ENCODE data around the gene PRLR. TPM values are rescaled to one million over a fixed set of nuclear protein-coding genes. Genes with fewer than 3 reads are reported as not detected.

Gene PRLR
- total and polyA plus RNA-seq, 2 experiments from 2014 or later, result 21.8 to 99.8 TPM

- H3K27ac ChIP-seq, result peak overlapping the region; percentile 82
These were observed 26.9 kb downstream of the PRLR start for GRCh38 chr5:35203403-35203802.

GRCh38 chr5:35202319-35203111 lies 27.8 kb downstream of the PRLR start:
- Histone ChIP-seq H3K79me2 (peaks cover 55% of the 10 kb centered on the region), H3K27ac (peak overlapping the region; percentile 82), H4K20me1 (ENCODE audit: insufficient read depth, poor library complexity, severe bottlenecking) (peaks cover 4% of the 10 kb centered on the region), H2AFZ (no peak overlapping the region), H3K9me2 (replicated peaks; ENCODE audit: insufficient read depth) (no peaks in the 10 kb centered on the region), H3K4me1 (ENCODE audit: insufficient read depth) (peaks cover 27% of the 10 kb centered on the region), H3K4me3 (no peak overlapping the region), H3K27me3 (no peaks in the 10 kb centered on the region), H3K4me2 (no peak overlapping the region), H3K9me3 (ENCODE audit: low read depth) (no peaks in the 10 kb centered on the region), H3K36me3 (replicated peaks; ENCODE audit: insufficient read depth, low read depth) (no peaks in the 10 kb centered on the region)
- TF ChIP-seq CTCF (IDR thresholded peaks at IDR 0.05; ENCODE audit: poor library complexity), result peak; percentile 50
- no peak for TF ChIP-seq EZH2 (IDR thresholded peaks at IDR 0.05; ENCODE audit: borderline replicate concordance)
- TF ChIP-seq EZH2phosphoT487 (IDR thresholded peaks at IDR 0.05; ENCODE audit: low read depth, severe bottlenecking, unreplicated experiment), result no peak
- 50% methylated on average over 5 of the region's 5 CpGs for WGBS (ENCODE audit: low lambda C conversion rate, missing lambda C conversion rate)
- DNase-seq (ENCODE audit: low spot score), result peak; percentile 68

More at GRCh38 chr5:35203403-35203802, 26.9 kb downstream of the PRLR start:
- Histone ChIP-seq H4K20me1 (ENCODE audit: insufficient read depth, poor library complexity, severe bottlenecking) (peaks cover 4% of the 10 kb centered on the region), H3K9me2 (replicated peaks; ENCODE audit: insufficient read depth) (no peaks in the 10 kb centered on the region), H3K79me2 (peaks cover 61% of the 10 kb centered on the region), H3K4me3 (no peak overlapping the region), H3K36me3 (replicated peaks; ENCODE audit: insufficient read depth, low read depth) (no peaks in the 10 kb centered on the region), H3K4me2 (no peak overlapping the region), H2AFZ (no peak overlapping the region), H3K4me1 (ENCODE audit: insufficient read depth) (peaks cover 19% of the 10 kb centered on the region), H3K9me3 (ENCODE audit: low read depth) (no peaks in the 10 kb centered on the region), H3K27me3 (no peaks in the 10 kb centered on the region)
- DNase-seq (ENCODE audit: low spot score), result no peak
- no peak for TF ChIP-seq EZH2phosphoT487 (IDR thresholded peaks at IDR 0.05; ENCODE audit: low read depth, severe bottlenecking, unreplicated experiment)
- TF ChIP-seq EZH2 (IDR thresholded peaks at IDR 0.05; ENCODE audit: borderline replicate concordance), result no peak
- TF ChIP-seq CTCF (IDR thresholded peaks at IDR 0.05; ENCODE audit: poor library complexity), result no peak
- 92% methylated on average over 1 of the region's 1 CpG for WGBS (ENCODE audit: low lambda C conversion rate, missing lambda C conversion rate)

GRCh38 chr5:35201291-35201690 lies 29.0 kb downstream of the PRLR start:
- Histone ChIP-seq H3K27me3 (no peaks in the 10 kb centered on the region), H3K4me2 (no peak overlapping the region), H3K27ac (peak overlapping the region; percentile 67), H3K9me3 (ENCODE audit: low read depth) (no peaks in the 10 kb centered on the region), H2AFZ (no peak overlapping the region), H3K36me3 (replicated peaks; ENCODE audit: insufficient read depth, low read depth) (no peaks in the 10 kb centered on the region), H4K20me1 (ENCODE audit: insufficient read depth, poor library complexity, severe bottlenecking) (peaks cover 4% of the 10 kb centered on the region), H3K4me1 (ENCODE audit: insufficient read depth) (peaks cover 38% of the 10 kb centered on the region), H3K9me2 (replicated peaks; ENCODE audit: insufficient read depth) (no peaks in the 10 kb centered on the region), H3K4me3 (no peak overlapping the region), H3K79me2 (peaks cover 53% of the 10 kb centered on the region)
- DNase-seq (ENCODE audit: low spot score), result no peak
- TF ChIP-seq EZH2 (IDR thresholded peaks at IDR 0.05; ENCODE audit: borderline replicate concordance), result no peak
- no peak for TF ChIP-seq CTCF (IDR thresholded peaks at IDR 0.05; ENCODE audit: poor library complexity)
- TF ChIP-seq EZH2phosphoT487 (IDR thresholded peaks at IDR 0.05; ENCODE audit: low read depth, severe bottlenecking, unreplicated experiment), result no peak
- WGBS (ENCODE audit: low lambda C conversion rate, missing lambda C conversion rate), result 83% methylated on average over 2 of the region's 2 CpGs

Measured in hepatocyte (in vitro differentiated cells).